GM10266 (cell line): ENCODE measurements around the gene MDK.
"Not testable (repeated sequence)": the region's sequence is repeated elsewhere in the genome, so short reads cannot be mapped to it uniquely, and the experiment has no call there.

Experiments
- DNase-seq: peaks from one replicate; pipeline ENCODE4 v3.0.0; 2012; ENCODE audit errors: extremely low spot score
- CTCF ChIP-seq: IDR thresholded peaks from 2 replicates; pipeline ENCODE4 v1.5.1; 2012; ENCODE audit warnings: mild to moderate bottlenecking, low read depth; ENCODE audit not compliant: control insufficient read depth, insufficient read depth; ENCODE audit errors: missing control alignments

MDK gene

GRCh38 chr11:46367244-46367915 lies 14.1 kb upstream of the MDK start:
- DNase-seq: peak; percentile 81
- TF ChIP-seq CTCF: peak; percentile 92

GRCh38 chr11:46367916-46368267 lies 13.6 kb upstream of the MDK start:
- no peak for DNase-seq
- TF ChIP-seq CTCF: no peak

- TF ChIP-seq CTCF: peak; percentile 82
- DNase-seq: peak; percentile 84
Measured at GRCh38 chr11:46369458-46370152, 11.9 kb upstream of the MDK start.

- no peak for TF ChIP-seq CTCF
- DNase-seq: no peak
Measured at GRCh38 chr11:46370253-46370652, 11.2 kb upstream of the MDK start.

- DNase-seq: not testable (repeated sequence)
Measured at GRCh38 chr11:46371262-46371661, 10.2 kb upstream of the MDK start.

GRCh38 chr11:46372086-46372485 lies 9.4 kb upstream of the MDK start:
- no peak for TF ChIP-seq CTCF

GRCh38 chr11:46372501-46372900 lies 9.0 kb upstream of the MDK start:
- DNase-seq: not testable (repeated sequence)

More at GRCh38 chr11:46372086-46372485, 9.4 kb upstream of the MDK start:
- DNase-seq: no peak

GRCh38 chr11:46373787-46374740 lies 7.4 kb upstream of the MDK start:
- TF ChIP-seq CTCF: no peak
- DNase-seq: no peak
